Keratinocyte (primary cell): Measurements from ENCODE around the gene R3HCC1L.

Experiments used
- CTCF ChIP-seq, 3 experiments: IDR thresholded peaks in 1 of 3; conservative IDR thresholded peaks in 1 of 3; optimal IDR thresholded peaks in 1 of 3; 2 replicates in 2 of 3; 3 replicates in 1 of 3; pipeline versions ENCODE3 to v1.5.1; 2011; ENCODE audit warnings: low read length in 3 of 3, mild to moderate bottlenecking in 3 of 3, moderate library complexity in 2 of 3, control low read depth in 1 of 3, inconsistent platforms in 1 of 3; ENCODE audit not compliant: insufficient read depth in 2 of 3; ENCODE audit errors: extremely low read depth in 1 of 3
- EZH2 ChIP-seq: IDR thresholded peaks from one replicate; pipeline ENCODE4 v1.6.1; 2012; ENCODE audit warnings: inconsistent platforms, mild to moderate bottlenecking, low read length, moderate library complexity

GRCh38 chr10:98267894-98268693, 133.6 kb downstream of the R3HCC1L start, which contains the start of gene LOXL4:
- TF ChIP-seq CTCF (optimal IDR thresholded peaks at IDR 0.05 in 1 of 3, IDR thresholded peaks at IDR 0.05 in 1 of 3, conservative IDR thresholded peaks at IDR 0.05 in 1 of 3; ENCODE audit: extremely low read depth in 1 of 3, insufficient read depth in 2 of 3, low read length in 3 of 3) (no peak), EZH2 (no peak)
